ENCODE data around the gene LHFPL3.

The LHFPL3 gene

DNA sequence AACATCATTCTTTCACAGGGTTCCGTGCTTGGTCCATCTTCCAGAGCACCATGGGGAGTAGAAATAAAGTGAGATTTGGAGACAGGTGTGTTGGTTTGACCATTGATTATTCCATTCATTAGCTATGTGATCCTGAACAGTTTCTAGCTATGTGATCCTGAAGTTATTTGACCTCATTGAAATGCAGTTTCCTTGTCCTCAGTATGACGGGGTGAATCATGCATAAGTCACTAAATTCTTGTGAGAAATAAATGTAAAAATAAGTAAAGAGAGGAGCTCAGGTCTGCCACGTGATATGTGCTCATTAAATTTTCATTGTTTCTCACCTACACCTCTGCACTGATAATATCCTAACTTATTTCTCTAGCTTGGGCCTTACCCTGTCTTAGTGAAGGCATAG, 34.1 kb upstream of the LHFPL3 start:
- TF ChIP-seq, protein P1, sequence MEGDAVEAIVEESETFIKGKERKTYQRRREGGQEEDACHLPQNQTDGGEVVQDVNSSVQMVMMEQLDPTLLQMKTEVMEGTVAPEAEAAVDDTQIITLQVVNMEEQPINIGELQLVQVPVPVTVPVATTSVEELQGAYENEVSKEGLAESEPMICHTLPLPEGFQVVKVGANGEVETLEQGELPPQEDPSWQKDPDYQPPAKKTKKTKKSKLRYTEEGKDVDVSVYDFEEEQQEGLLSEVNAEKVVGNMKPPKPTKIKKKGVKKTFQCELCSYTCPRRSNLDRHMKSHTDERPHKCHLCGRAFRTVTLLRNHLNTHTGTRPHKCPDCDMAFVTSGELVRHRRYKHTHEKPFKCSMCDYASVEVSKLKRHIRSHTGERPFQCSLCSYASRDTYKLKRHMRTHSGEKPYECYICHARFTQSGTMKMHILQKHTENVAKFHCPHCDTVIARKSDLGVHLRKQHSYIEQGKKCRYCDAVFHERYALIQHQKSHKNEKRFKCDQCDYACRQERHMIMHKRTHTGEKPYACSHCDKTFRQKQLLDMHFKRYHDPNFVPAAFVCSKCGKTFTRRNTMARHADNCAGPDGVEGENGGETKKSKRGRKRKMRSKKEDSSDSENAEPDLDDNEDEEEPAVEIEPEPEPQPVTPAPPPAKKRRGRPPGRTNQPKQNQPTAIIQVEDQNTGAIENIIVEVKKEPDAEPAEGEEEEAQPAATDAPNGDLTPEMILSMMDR (IDR thresholded peaks at IDR 0.05; ENCODE audit: low read depth, low read length, poor library complexity, severe bottlenecking) = no peak
- no peak for TF ChIP-seq EZH2phosphoT487 (IDR thresholded peaks at IDR 0.05; ENCODE audit: borderline replicate concordance, low read length)
- Histone ChIP-seq H3K27me3 (ENCODE audit: control insufficient read depth, low read length) (peaks cover 22% of the 10 kb centered on the region), H3K79me2 (ENCODE audit: control insufficient read depth, low read length) (no peaks in the 10 kb centered on the region), H3F3A (ENCODE audit: control insufficient read depth, insufficient read depth) (no peaks in the 10 kb centered on the region), H3K4me3 (ENCODE audit: low read length) (no peak overlapping the region), H3K9me2 (replicated peaks; ENCODE audit: control insufficient read depth, low read length) (no peaks in the 10 kb centered on the region), H3K4me1 (ENCODE audit: control insufficient read depth, low read length) (no peaks in the 10 kb centered on the region), H3K9me3 (ENCODE audit: control insufficient read depth, insufficient read depth, low read length) (no peaks in the 10 kb centered on the region), H3K4me2 (ENCODE audit: low read length) (no peak overlapping the region), H4K20me1 (ENCODE audit: control insufficient read depth, insufficient read depth, low read depth, low read length) (no peaks in the 10 kb centered on the region), H3K36me3 (ENCODE audit: control insufficient read depth, low read length) (no peaks in the 10 kb centered on the region), H3K27ac (ENCODE audit: low read depth, low read length) (no peak overlapping the region)

DNA sequence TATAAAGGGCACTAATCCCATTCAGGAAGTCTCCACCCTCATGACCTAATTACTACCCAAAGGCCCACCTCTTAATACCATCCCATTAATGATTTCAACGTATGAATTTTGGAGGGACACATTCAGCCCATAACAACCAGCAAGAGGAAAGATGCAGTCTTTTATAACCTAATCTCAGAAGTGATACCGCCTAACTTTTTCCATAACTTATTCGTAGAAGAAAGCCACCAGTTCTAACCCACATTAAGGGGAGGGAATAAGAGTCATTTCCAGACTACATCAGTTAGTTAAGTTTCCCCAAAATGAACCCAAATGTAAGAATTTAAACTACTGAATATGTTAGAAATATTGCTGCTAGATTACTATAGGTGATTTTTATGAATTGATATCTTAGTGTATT, 32.1 kb upstream of the LHFPL3 start:
- TF ChIP-seq, protein P1 (IDR thresholded peaks at IDR 0.05; ENCODE audit: low read depth, low read length, poor library complexity, severe bottlenecking) = no peak
- TF ChIP-seq EZH2phosphoT487 (IDR thresholded peaks at IDR 0.05; ENCODE audit: borderline replicate concordance, low read length) = no peak
- no peaks in the 10 kb centered on the region for H3K9me3 ChIP-seq (ENCODE audit: control insufficient read depth, insufficient read depth, low read length)
- no peaks in the 10 kb centered on the region for H3K9me2 ChIP-seq (replicated peaks; ENCODE audit: control insufficient read depth, low read length)
- no peak overlapping the region for H3K27ac ChIP-seq (ENCODE audit: low read depth, low read length)
- H3K79me2 ChIP-seq (ENCODE audit: control insufficient read depth, low read length) = no peaks in the 10 kb centered on the region
- H3K4me1 ChIP-seq (ENCODE audit: control insufficient read depth, low read length) = no peaks in the 10 kb centered on the region
- no peaks in the 10 kb centered on the region for H3K36me3 ChIP-seq (ENCODE audit: control insufficient read depth, low read length)
- no peaks in the 10 kb centered on the region for H4K20me1 ChIP-seq (ENCODE audit: control insufficient read depth, insufficient read depth, low read depth, low read length)
- H3F3A ChIP-seq (ENCODE audit: control insufficient read depth, insufficient read depth) = no peaks in the 10 kb centered on the region
- no peak overlapping the region for H3K4me3 ChIP-seq (ENCODE audit: low read length)
- no peak overlapping the region for H3K4me2 ChIP-seq (ENCODE audit: low read length)
- H3K27me3 ChIP-seq (ENCODE audit: control insufficient read depth, low read length) = peaks cover 17% of the 10 kb centered on the region

GRCh38 chr7:104296900-104297299, 31.5 kb upstream of the LHFPL3 start:
- Histone ChIP-seq H3K27ac (ENCODE audit: low read depth, low read length) (no peak overlapping the region), H3K4me1 (ENCODE audit: control insufficient read depth, low read length) (no peaks in the 10 kb centered on the region), H3F3A (ENCODE audit: control insufficient read depth, insufficient read depth) (no peaks in the 10 kb centered on the region), H3K4me3 (ENCODE audit: low read length) (no peak overlapping the region), H3K36me3 (ENCODE audit: control insufficient read depth, low read length) (no peaks in the 10 kb centered on the region), H4K20me1 (ENCODE audit: control insufficient read depth, insufficient read depth, low read depth, low read length) (no peaks in the 10 kb centered on the region), H3K27me3 (ENCODE audit: control insufficient read depth, low read length) (peaks cover 14% of the 10 kb centered on the region), H3K79me2 (ENCODE audit: control insufficient read depth, low read length) (no peaks in the 10 kb centered on the region), H3K9me3 (ENCODE audit: control insufficient read depth, insufficient read depth, low read length) (no peaks in the 10 kb centered on the region), H3K4me2 (ENCODE audit: low read length) (no peak overlapping the region), H3K9me2 (replicated peaks; ENCODE audit: control insufficient read depth, low read length) (no peaks in the 10 kb centered on the region)
- no peak for TF ChIP-seq EZH2phosphoT487 (IDR thresholded peaks at IDR 0.05; ENCODE audit: borderline replicate concordance, low read length)
- TF ChIP-seq, protein P1 (IDR thresholded peaks at IDR 0.05; ENCODE audit: low read depth, low read length, poor library complexity, severe bottlenecking) = no peak

GRCh38 chr7:104299323-104299722, 29.1 kb upstream of the LHFPL3 start:
- no peaks in the 10 kb centered on the region for H3K9me2 ChIP-seq (replicated peaks; ENCODE audit: control insufficient read depth, low read length)
- no peaks in the 10 kb centered on the region for H3K9me3 ChIP-seq (ENCODE audit: control insufficient read depth, insufficient read depth, low read length)
- no peaks in the 10 kb centered on the region for H3K27me3 ChIP-seq (ENCODE audit: control insufficient read depth, low read length)
- H3K4me2 ChIP-seq (ENCODE audit: low read length) = no peak overlapping the region
- no peak overlapping the region for H3K27ac ChIP-seq (ENCODE audit: low read depth, low read length)
- no peak overlapping the region for H3K4me3 ChIP-seq (ENCODE audit: low read length)
- no peaks in the 10 kb centered on the region for H4K20me1 ChIP-seq (ENCODE audit: control insufficient read depth, insufficient read depth, low read depth, low read length)
- no peak for TF ChIP-seq EZH2phosphoT487 (IDR thresholded peaks at IDR 0.05; ENCODE audit: borderline replicate concordance, low read length)
- TF ChIP-seq, protein P1 (IDR thresholded peaks at IDR 0.05; ENCODE audit: low read depth, low read length, poor library complexity, severe bottlenecking) = no peak
- no peaks in the 10 kb centered on the region for H3K4me1 ChIP-seq (ENCODE audit: control insufficient read depth, low read length)
- H3K36me3 ChIP-seq (ENCODE audit: control insufficient read depth, low read length) = no peaks in the 10 kb centered on the region
- H3F3A ChIP-seq (ENCODE audit: control insufficient read depth, insufficient read depth) = no peaks in the 10 kb centered on the region
- H3K79me2 ChIP-seq (ENCODE audit: control insufficient read depth, low read length) = no peaks in the 10 kb centered on the region
